Right atrium auricular region (tissue), 2 donors: ENCODE results near the gene SNRNP70. TPM values are rescaled to one million over a fixed set of nuclear protein-coding genes. Genes with fewer than 3 reads are reported as not detected.

ENCODE experiments used
- DNase-seq: peaks from one replicate; pipeline ENCODE4 v3.0.0-alpha.2; 2019; ENCODE audit warnings: low spot score
- H3K27ac ChIP-seq, 2 donors: fragments of 200-600 bp; sonication (generic); 1 replicate in 1 of 2; 2 replicates in 1 of 2; pipeline ENCODE4 v1.5.1; 2016 to 2019
- H3K27me3 ChIP-seq, 2 donors: fragments of 200-600 bp; sonication (generic); one replicate each; pipeline versions ENCODE4 v1.5.1 to v1.6.0; 2017 to 2019
- H3K36me3 ChIP-seq: fragments of 200-600 bp; sonication (generic); one replicate; pipeline ENCODE4 v1.5.1; 2016
- H3K4me1 ChIP-seq, 2 donors: fragments of 200-600 bp; sonication (generic); one replicate each; pipeline versions ENCODE4 v1.5.1 to v1.6.0; 2017 to 2019
- H3K4me3 ChIP-seq, 2 donors: fragments of 200-600 bp; sonication (generic); 1 replicate in 1 of 2; 2 replicates in 1 of 2; pipeline ENCODE4 v1.5.1; 2017 to 2019; ENCODE audit warnings: mild to moderate bottlenecking in 1 of 2, moderate library complexity in 1 of 2
- H3K9me3 ChIP-seq, 2 donors: fragments of 200-600 bp; sonication (generic); one replicate each; pipeline ENCODE4 v1.5.1; 2019
- total RNA-seq, 2 donors: library from RNA; depleted of rRNA; stranded (reverse); fragments of >200 nt; gene quantifications; one replicate each; pipeline ENCODE4 v1.1.0, GENCODE V29; 2016
- TF ChIP-seq, protein P1 (sequence below), 2 donors: fragments of 200-600 bp; sonication (generic); IDR thresholded peaks; one replicate each; pipeline ENCODE4 v1.5.1; 2019; ENCODE audit warnings: antibody characterized with exemption in 2 of 2

Gene SNRNP70
- total RNA-seq, 2 donors from 2014 or later: 62.7 to 89.4 TPM

DNA sequence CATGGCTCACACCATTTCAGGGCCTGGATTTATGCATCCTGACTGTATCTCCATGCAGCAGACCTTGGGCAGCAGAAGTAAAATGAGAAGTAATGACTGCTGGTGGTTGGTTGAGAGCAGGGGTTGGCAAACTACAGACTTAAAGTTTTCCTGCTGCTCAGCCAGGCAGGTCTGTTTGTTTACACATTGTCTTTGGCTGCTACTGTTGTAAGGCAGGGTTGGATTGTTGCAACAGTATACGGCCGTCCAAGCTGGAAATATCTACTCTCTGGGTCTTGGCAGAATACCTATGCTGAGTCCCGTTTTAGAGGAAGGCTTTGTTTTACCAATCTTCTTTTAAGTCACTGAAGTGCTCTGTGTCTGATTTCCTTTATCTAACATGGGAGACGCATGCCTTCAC is 13.5 kb downstream of the SNRNP70 start:
- no peaks in the 10 kb centered on the region for H3K27me3 ChIP-seq
- no peak overlapping the region for H3K27ac ChIP-seq
- DNase-seq: no peak
- TF ChIP-seq, protein P1, sequence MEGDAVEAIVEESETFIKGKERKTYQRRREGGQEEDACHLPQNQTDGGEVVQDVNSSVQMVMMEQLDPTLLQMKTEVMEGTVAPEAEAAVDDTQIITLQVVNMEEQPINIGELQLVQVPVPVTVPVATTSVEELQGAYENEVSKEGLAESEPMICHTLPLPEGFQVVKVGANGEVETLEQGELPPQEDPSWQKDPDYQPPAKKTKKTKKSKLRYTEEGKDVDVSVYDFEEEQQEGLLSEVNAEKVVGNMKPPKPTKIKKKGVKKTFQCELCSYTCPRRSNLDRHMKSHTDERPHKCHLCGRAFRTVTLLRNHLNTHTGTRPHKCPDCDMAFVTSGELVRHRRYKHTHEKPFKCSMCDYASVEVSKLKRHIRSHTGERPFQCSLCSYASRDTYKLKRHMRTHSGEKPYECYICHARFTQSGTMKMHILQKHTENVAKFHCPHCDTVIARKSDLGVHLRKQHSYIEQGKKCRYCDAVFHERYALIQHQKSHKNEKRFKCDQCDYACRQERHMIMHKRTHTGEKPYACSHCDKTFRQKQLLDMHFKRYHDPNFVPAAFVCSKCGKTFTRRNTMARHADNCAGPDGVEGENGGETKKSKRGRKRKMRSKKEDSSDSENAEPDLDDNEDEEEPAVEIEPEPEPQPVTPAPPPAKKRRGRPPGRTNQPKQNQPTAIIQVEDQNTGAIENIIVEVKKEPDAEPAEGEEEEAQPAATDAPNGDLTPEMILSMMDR (IDR thresholded peaks at IDR 0.05): no peak
- H3K4me3 ChIP-seq: no peak overlapping the region
- peaks cover 81% of the 10 kb centered on the region for H3K36me3 ChIP-seq
- H3K9me3 ChIP-seq: no peaks in the 10 kb centered on the region
- peaks cover 0 to 30% of the 10 kb centered on the region in 2 donors for H3K4me1 ChIP-seq

DNA sequence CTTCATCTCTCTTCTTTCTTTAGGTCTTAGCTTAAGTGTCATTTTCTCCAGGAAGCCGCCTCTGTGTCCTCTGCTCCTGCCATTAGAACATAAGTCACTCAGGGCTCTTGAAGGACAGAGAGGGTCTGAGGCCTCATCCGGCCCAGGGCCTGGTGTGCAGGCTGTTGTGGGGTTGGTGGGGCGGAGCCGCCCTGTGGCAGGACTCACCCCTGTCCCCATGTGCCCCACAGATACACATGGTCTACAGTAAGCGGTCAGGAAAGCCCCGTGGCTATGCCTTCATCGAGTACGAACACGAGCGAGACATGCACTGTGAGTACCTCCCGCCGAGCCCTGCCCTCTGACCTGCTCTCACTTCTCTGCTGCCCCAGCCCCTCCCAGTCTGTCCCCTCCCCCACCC is 15.9 kb downstream of the SNRNP70 start:
- peaks cover 0 to 12% of the 10 kb centered on the region in 2 donors for H3K4me1 ChIP-seq
- TF ChIP-seq, protein P1 (IDR thresholded peaks at IDR 0.05): no peak
- H3K27me3 ChIP-seq: no peaks in the 10 kb centered on the region
- H3K9me3 ChIP-seq: no peaks in the 10 kb centered on the region
- H3K4me3 ChIP-seq: no peak overlapping the region
- DNase-seq: no peak
- H3K36me3 ChIP-seq: peaks cover 96% of the 10 kb centered on the region
- H3K27ac ChIP-seq: no peak overlapping the region

DNA sequence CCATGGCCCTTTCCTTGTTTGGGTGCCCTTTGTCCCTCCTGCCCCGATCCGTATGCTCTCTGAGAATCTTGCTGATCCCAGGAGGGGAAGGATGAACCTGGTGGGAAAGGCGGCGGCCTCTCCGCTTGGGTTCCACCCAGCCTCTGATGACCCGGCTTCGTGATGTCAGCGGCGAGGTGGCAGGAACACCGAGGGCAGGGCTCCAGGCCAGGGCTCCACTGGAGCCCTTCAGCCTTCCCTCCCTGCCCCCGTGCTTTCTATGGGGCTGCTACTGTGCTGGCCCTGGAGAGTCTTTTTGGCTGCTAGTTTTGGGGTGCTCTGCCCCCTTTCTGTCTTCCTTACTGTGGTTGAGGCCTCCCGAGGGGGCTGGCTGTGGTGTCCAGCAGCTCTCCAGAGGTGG is 17.1 kb downstream of the SNRNP70 start:
- H3K9me3 ChIP-seq: no peaks in the 10 kb centered on the region
- no peaks in the 10 kb centered on the region for H3K27me3 ChIP-seq
- peaks cover 0 to 12% of the 10 kb centered on the region in 2 donors for H3K4me1 ChIP-seq
- H3K27ac ChIP-seq: no peak overlapping the region
- peaks cover 96% of the 10 kb centered on the region for H3K36me3 ChIP-seq
- H3K4me3 ChIP-seq: no peak overlapping the region
- TF ChIP-seq, protein P1 (IDR thresholded peaks at IDR 0.05): no peak
- no peak for DNase-seq

DNA sequence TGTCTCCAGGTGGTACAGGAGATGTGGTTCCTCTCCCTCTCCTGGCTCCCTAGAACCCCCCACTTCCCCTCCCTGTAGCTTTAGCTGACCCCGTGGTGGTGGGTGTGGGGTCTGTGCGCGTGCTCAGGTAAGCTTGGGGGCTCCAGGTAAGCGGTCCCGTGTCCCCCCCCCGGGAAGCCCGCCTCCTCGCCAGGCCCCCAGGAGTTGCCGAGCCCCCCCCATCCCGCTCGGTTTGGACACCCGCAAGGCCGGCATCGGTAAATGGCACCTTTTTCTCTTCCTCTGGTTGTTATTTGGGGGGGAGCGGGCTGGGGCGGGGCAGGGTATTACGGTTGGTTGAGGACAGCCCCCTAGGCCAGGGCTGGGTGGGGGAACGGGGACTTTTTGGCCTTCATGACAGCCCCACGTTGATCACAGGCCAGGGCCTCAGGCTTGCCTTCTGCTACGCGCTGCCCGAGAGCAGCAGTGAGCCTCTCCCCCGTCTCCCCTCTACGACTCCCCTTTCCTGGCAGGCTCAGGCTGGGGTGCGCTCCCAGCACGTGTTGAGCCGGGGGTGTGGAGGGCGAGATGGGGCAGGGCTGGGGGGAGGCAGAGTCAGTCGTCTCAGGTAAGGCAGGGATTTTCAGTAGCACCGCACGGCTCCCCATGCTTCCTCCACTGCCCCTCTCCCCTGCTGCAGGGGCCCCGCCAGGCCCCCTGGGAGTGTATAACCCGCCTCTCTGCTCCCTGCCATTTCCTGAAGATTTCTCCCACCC is 18.3 kb downstream of the SNRNP70 start:
- no peak overlapping the region for H3K27ac ChIP-seq
- DNase-seq: no peak
- H3K9me3 ChIP-seq: no peaks in the 10 kb centered on the region
- no peak overlapping the region for H3K4me3 ChIP-seq
- no peaks in the 10 kb centered on the region for H3K4me1 ChIP-seq
- peaks cover 96% of the 10 kb centered on the region for H3K36me3 ChIP-seq
- TF ChIP-seq, protein P1 (IDR thresholded peaks at IDR 0.05): no peak
- H3K27me3 ChIP-seq: no peaks in the 10 kb centered on the region

DNA sequence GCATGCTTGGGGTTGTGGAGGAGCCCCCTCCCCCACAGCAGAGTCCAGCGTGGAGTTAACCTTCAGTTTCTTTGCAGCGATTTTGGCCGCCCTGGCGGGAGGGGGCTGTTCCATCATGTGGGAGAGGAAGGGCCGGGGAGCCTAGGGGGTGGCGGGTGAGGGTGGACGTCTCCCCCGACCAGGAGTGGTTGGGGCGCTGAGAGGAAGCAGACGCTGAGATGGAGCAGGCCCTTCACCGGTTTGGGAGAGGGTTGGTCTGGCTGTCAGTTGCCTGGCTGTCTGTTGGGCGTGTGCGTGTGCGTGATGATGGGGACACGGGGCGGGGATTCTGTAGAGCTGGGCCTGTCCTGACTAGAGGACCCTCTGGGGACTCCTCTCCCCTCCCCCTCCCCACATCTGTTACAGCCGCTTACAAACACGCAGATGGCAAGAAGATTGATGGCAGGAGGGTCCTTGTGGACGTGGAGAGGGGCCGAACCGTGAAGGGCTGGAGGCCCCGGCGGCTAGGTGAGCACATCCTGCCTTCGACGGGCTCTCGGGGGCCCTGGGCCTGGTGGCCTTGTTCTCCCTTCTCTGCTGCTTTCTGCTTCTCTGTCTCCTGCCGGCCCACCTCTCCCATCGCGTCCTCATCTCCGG is 19.1 kb downstream of the SNRNP70 start:
- H3K27ac ChIP-seq: no peak overlapping the region
- H3K4me3 ChIP-seq: no peak overlapping the region
- DNase-seq: no peak
- no peaks in the 10 kb centered on the region for H3K9me3 ChIP-seq
- TF ChIP-seq, protein P1 (IDR thresholded peaks at IDR 0.05): no peak
- H3K27me3 ChIP-seq: no peaks in the 10 kb centered on the region
- H3K36me3 ChIP-seq: peaks cover 93% of the 10 kb centered on the region
- no peaks in the 10 kb centered on the region for H3K4me1 ChIP-seq
